HCT116 (cell line): Measurements from ENCODE around the gene TEX9.

Experiments
- ATF3 ChIP-seq: IDR thresholded peaks from 2 replicates; pipeline ENCODE4 v1.6.1; 2012
- CBX3 ChIP-seq: IDR thresholded peaks from 2 replicates; pipeline ENCODE4 v1.6.1; 2012; ENCODE audit warnings: low read depth
- CEBPB ChIP-seq: IDR thresholded peaks from 2 replicates; pipeline ENCODE4 v1.6.1; 2012; ENCODE audit warnings: low read depth
- EZH2 ChIP-seq: fragments of 200-600 bp; sonication (generic); IDR thresholded peaks from 2 replicates; pipeline ENCODE4 v1.6.1; 2017; ENCODE audit warnings: antibody characterized with exemption, mixed run types
- EZH2phosphoT487 ChIP-seq: fragments of 200-600 bp; IDR thresholded peaks from 2 replicates; pipeline ENCODE4 v1.6.1; 2018; ENCODE audit warnings: antibody characterized with exemption, borderline replicate concordance
- FOSL1 ChIP-seq: IDR thresholded peaks from 2 replicates; pipeline ENCODE4 v1.6.1; 2012; ENCODE audit warnings: low read depth
- POLR2A ChIP-seq: IDR thresholded peaks from 2 replicates; pipeline ENCODE4 v1.7.0; 2011; ENCODE audit warnings: borderline replicate concordance; ENCODE audit not compliant: insufficient read depth, insufficient read length; ENCODE audit errors: extremely low read depth
- POLR2AphosphoS5 ChIP-seq: IDR thresholded peaks from 2 replicates; pipeline ENCODE4 v1.6.1; 2011; ENCODE audit warnings: mild to moderate bottlenecking, low read depth, low read length, moderate library complexity
- REST ChIP-seq: IDR thresholded peaks from 2 replicates; pipeline ENCODE4 v1.6.1; 2012; ENCODE audit warnings: low read depth
- SIN3A ChIP-seq: IDR thresholded peaks from 2 replicates; pipeline ENCODE4 v1.6.1; 2012; ENCODE audit warnings: low read depth
- SP1 ChIP-seq: IDR thresholded peaks from 2 replicates; pipeline ENCODE4 v1.6.1; 2012; ENCODE audit warnings: low read depth
- YY1 ChIP-seq: IDR thresholded peaks from 2 replicates; pipeline ENCODE4 v1.6.1; 2011; ENCODE audit warnings: low read length, low read depth, moderate library complexity, mild to moderate bottlenecking; ENCODE audit not compliant: insufficient replicate concordance; ENCODE audit errors: extremely low read depth
- TF ChIP-seq, protein P1 (sequence below), 3 experiments: fragments of 200-600 bp in 1 of 3; sonication (generic) in 1 of 3; IDR thresholded peaks in 2 of 3; conservative IDR thresholded peaks in 1 of 3; 2 replicates each; pipeline ENCODE4 v1.5.1; 2012 to 2017; ENCODE audit warnings: low read depth in 2 of 3, low read length in 2 of 3, antibody characterized with exemption in 1 of 3, borderline replicate concordance in 1 of 3, control low read depth in 1 of 3, mild to moderate bottlenecking in 1 of 3, mixed read lengths in 1 of 3, mixed run types in 1 of 3, moderate library complexity in 1 of 3; ENCODE audit not compliant: insufficient read depth in 1 of 3
- TF ChIP-seq, protein P2 (sequence below): IDR thresholded peaks from 2 replicates; pipeline ENCODE4 v1.6.1; 2012

- TF ChIP-seq, protein P1, sequence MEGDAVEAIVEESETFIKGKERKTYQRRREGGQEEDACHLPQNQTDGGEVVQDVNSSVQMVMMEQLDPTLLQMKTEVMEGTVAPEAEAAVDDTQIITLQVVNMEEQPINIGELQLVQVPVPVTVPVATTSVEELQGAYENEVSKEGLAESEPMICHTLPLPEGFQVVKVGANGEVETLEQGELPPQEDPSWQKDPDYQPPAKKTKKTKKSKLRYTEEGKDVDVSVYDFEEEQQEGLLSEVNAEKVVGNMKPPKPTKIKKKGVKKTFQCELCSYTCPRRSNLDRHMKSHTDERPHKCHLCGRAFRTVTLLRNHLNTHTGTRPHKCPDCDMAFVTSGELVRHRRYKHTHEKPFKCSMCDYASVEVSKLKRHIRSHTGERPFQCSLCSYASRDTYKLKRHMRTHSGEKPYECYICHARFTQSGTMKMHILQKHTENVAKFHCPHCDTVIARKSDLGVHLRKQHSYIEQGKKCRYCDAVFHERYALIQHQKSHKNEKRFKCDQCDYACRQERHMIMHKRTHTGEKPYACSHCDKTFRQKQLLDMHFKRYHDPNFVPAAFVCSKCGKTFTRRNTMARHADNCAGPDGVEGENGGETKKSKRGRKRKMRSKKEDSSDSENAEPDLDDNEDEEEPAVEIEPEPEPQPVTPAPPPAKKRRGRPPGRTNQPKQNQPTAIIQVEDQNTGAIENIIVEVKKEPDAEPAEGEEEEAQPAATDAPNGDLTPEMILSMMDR (IDR thresholded peaks at IDR 0.05 in 2 of 3, conservative IDR thresholded peaks at IDR 0.05 in 1 of 3; ENCODE audit: borderline replicate concordance in 1 of 3, insufficient read depth in 1 of 3, low read depth in 2 of 3, low read length in 2 of 3): no peak
- no peak for TF ChIP-seq EZH2
- no peak for TF ChIP-seq EZH2phosphoT487
- TF ChIP-seq YY1: no peak
- TF ChIP-seq POLR2AphosphoS5: no peak
- TF ChIP-seq POLR2A: no peak
- TF ChIP-seq, protein P2, sequence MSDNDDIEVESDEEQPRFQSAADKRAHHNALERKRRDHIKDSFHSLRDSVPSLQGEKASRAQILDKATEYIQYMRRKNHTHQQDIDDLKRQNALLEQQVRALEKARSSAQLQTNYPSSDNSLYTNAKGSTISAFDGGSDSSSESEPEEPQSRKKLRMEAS: no peak
- no peak for TF ChIP-seq SP1
- TF ChIP-seq REST: no peak
- no peak for TF ChIP-seq CEBPB
- no peak for TF ChIP-seq FOSL1
- no peak for TF ChIP-seq SIN3A
- TF ChIP-seq ATF3: no peak
- no peak for TF ChIP-seq CBX3
Observed at GRCh38 chr15:56459096-56459495, 93.9 kb downstream of the TEX9 start.
